GM21528 (cell line): ENCODE data around the gene DKKL1.
"Not testable (repeated sequence)": the region's sequence is repeated elsewhere in the genome, so short reads cannot be mapped to it uniquely, and the experiment has no call there.

Experiments used
- ATAC-seq: cut with Tn5 transposase; IDR thresholded peaks from one replicate; pipeline ENCODE4 v1.9.1; 2021; ENCODE audit warnings: mild to moderate bottlenecking, moderate library complexity; ENCODE audit not compliant: unreplicated experiment, low FRiP score

Gene DKKL1

GRCh38 chr19:49359851-49360820, 3.5 kb upstream of the DKKL1 start:
- ATAC-seq: no peak

- no peak for ATAC-seq
Observed at GRCh38 chr19:49361438-49362047, 2.1 kb upstream of the DKKL1 start.

- no peak for ATAC-seq
Observed at GRCh38 chr19:49362048-49362928, 1.4 kb upstream of the DKKL1 start, which contains the start of gene TEAD2. TSS of gene TEAD2 (minus strand) at chr19:49362416. CDS start at chr19:49360075, 2,341 bp downstream.

GRCh38 chr19:49362929-49363267, 779 bp upstream of the DKKL1 start:
- ATAC-seq: no peak

- ATAC-seq: no peak
Observed at GRCh38 chr19:49364083-49364737, 533 bp downstream of the DKKL1 start.

GRCh38 chr19:49366110-49366509, 2.4 kb downstream of the DKKL1 start:
- ATAC-seq: no peak

- no peak for ATAC-seq
Observed at GRCh38 chr19:49368711-49369358, 5.2 kb downstream of the DKKL1 start.

GRCh38 chr19:49371184-49371583, 7.5 kb downstream of the DKKL1 start:
- ATAC-seq: no peak

- ATAC-seq: not testable (repeated sequence)
Observed at GRCh38 chr19:49373174-49373573, 9.5 kb downstream of the DKKL1 start.

GRCh38 chr19:49374665-49375434, 11.2 kb downstream of the DKKL1 start:
- ATAC-seq: no peak

GRCh38 chr19:49378512-49378911, 14.8 kb downstream of the DKKL1 start:
- no peak for ATAC-seq

- no peak for ATAC-seq
Observed at GRCh38 chr19:49380391-49380790, 16.7 kb downstream of the DKKL1 start.

- no peak for ATAC-seq
Observed at GRCh38 chr19:49382639-49383038, 19.0 kb downstream of the DKKL1 start.

- no peak for ATAC-seq
Observed at GRCh38 chr19:49383599-49383998, 19.9 kb downstream of the DKKL1 start.

GRCh38 chr19:49387936-49388372, 24.3 kb downstream of the DKKL1 start, which contains the start of gene KASH5:
TSS of gene KASH5 (plus strand) at chr19:49388249. CDS start at chr19:49390884, 2,635 bp downstream.
- ATAC-seq: no peak

- no peak for ATAC-seq
Observed at GRCh38 chr19:49389406-49389805, 25.7 kb downstream of the DKKL1 start.

- ATAC-seq: no peak
Observed at GRCh38 chr19:49390131-49390928, 26.7 kb downstream of the DKKL1 start.

- ATAC-seq: no peak
Observed at GRCh38 chr19:49390929-49391359, 27.3 kb downstream of the DKKL1 start.
